OCI-LY3 (cell line): ENCODE data around the gene COL20A1.

Source experiments
- CTCF ChIP-seq: fragments of 200-600, 300-600 bp; sonication (generic); IDR thresholded peaks from 2 replicates; pipeline ENCODE4 v1.5.1; 2014; ENCODE audit warnings: antibody characterized with exemption, low read length, low read depth
- EZH2phosphoT487 ChIP-seq: fragments of 200-600 bp; shearing (Covaris generic); IDR thresholded peaks from 2 replicates; pipeline ENCODE4 v1.6.1; 2018; ENCODE audit warnings: antibody characterized with exemption, mixed run types, low read depth

GRCh38 chr20:63283397-63284082, 9.4 kb upstream of the COL20A1 start:
- no peak for TF ChIP-seq CTCF
- TF ChIP-seq EZH2phosphoT487 = no peak
